DOHH2 (cell line): Measurements from ENCODE around the gene ITPR2.

Experiments used
- H3F3A ChIP-seq: fragments of 200-600 bp; sonication (generic), shearing (Covaris generic); 2 replicates; pipeline ENCODE4 v1.6.0; 2016; ENCODE audit warnings: antibody characterized with exemption, mild to moderate bottlenecking; ENCODE audit not compliant: control insufficient read depth, insufficient read depth
- H3K27ac ChIP-seq: fragments of 200-600 bp; sonication (generic); 2 replicates; pipeline ENCODE4 v1.5.1; 2014; ENCODE audit warnings: low read depth, mild to moderate bottlenecking, low read length, moderate library complexity
- H3K27me3 ChIP-seq: fragments of 200-600 bp; sonication (generic); 2 replicates; pipeline ENCODE4 v1.6.1; 2014; ENCODE audit warnings: mild to moderate bottlenecking, low read length, mixed read lengths; ENCODE audit not compliant: control insufficient read depth
- H3K36me3 ChIP-seq: fragments of 200-600 bp; sonication (generic); 2 replicates; pipeline ENCODE4 v1.6.1; 2014; ENCODE audit warnings: mild to moderate bottlenecking, low read length, moderate library complexity, mixed read lengths; ENCODE audit not compliant: control insufficient read depth
- H3K4me1 ChIP-seq: fragments of 200-600 bp; sonication (generic); 2 replicates; pipeline ENCODE4 v1.6.1; 2014; ENCODE audit warnings: mild to moderate bottlenecking, low read length, mixed read lengths; ENCODE audit not compliant: control insufficient read depth
- H3K4me2 ChIP-seq: fragments of 200-600 bp; sonication (generic); 2 replicates; pipeline ENCODE4 v1.6.0; 2014; ENCODE audit warnings: mild to moderate bottlenecking, low read length, moderate library complexity
- H3K4me3 ChIP-seq: fragments of 200-600 bp; sonication (generic); 2 replicates; pipeline ENCODE4 v1.5.1; 2014; ENCODE audit warnings: mild to moderate bottlenecking, low read length, mixed read lengths
- H3K79me2 ChIP-seq: fragments of 200-600 bp; sonication (generic); 2 replicates; pipeline ENCODE4 v1.6.1; 2014; ENCODE audit warnings: mild to moderate bottlenecking, low read length, mixed read lengths; ENCODE audit not compliant: control insufficient read depth
- H3K9me2 ChIP-seq: fragments of 200-600 bp; sonication (generic); replicated peaks from 2 replicates; pipeline ENCODE4 v1.6.1; 2014; ENCODE audit warnings: mild to moderate bottlenecking, low read length, mixed read lengths; ENCODE audit not compliant: control insufficient read depth
- H3K9me3 ChIP-seq: fragments of 200-600 bp; sonication (generic); 2 replicates; pipeline ENCODE4 v1.6.1; 2014; ENCODE audit warnings: antibody characterized with exemption, low read length, mixed read lengths; ENCODE audit not compliant: control insufficient read depth, insufficient read depth
- H4K20me1 ChIP-seq: fragments of 200-600 bp; sonication (generic); 2 replicates; pipeline ENCODE4 v1.6.0; 2014; ENCODE audit warnings: low read depth, mild to moderate bottlenecking, antibody characterized with exemption, low read length, moderate library complexity; ENCODE audit not compliant: control insufficient read depth, insufficient read depth
- EZH2phosphoT487 ChIP-seq: fragments of 200-600 bp; sonication (generic); IDR thresholded peaks from 2 replicates; pipeline ENCODE4 v1.6.1; 2017; ENCODE audit warnings: borderline replicate concordance, mild to moderate bottlenecking, antibody characterized with exemption, low read length, moderate library complexity, mixed read lengths
- TF ChIP-seq, protein P1 (sequence below): fragments of 200-600 bp; sonication (generic); IDR thresholded peaks from one replicate; pipeline ENCODE4 v1.5.1; 2014; ENCODE audit warnings: antibody characterized with exemption, mild to moderate bottlenecking, low read depth, low read length; ENCODE audit not compliant: poor library complexity, severe bottlenecking

The ITPR2 gene

DNA sequence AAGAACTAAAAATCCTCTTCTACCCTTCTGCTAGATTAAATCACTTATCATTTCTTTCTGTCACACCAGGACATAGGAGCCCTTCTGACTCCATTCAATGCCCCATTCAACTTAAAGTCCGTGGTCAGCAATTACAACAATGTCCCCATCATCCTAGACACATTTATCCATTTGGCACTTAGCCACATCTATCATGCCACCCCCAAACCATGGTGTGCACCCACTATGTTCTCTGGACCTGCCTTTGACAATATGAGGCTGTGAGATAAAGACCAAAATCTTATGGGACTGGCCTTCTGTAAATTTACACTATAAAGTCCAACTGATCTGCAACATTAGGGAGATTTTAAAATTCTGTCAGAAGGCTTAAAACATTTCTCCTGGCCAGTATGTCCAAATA lies 533.2 kb downstream of the ITPR2 start:
- no peak for TF ChIP-seq EZH2phosphoT487
- Histone ChIP-seq H4K20me1 (no peaks in the 10 kb centered on the region), H3K79me2 (no peaks in the 10 kb centered on the region), H3F3A (peaks cover 7% of the 10 kb centered on the region), H3K27ac (peak overlapping the region; percentile 73; the same call in 1 of the 2 replicates), H3K27me3 (no peaks in the 10 kb centered on the region), H3K9me3 (no peaks in the 10 kb centered on the region), H3K4me2 (peak overlapping the region; percentile 80), H3K4me1 (peaks cover 28% of the 10 kb centered on the region), H3K9me2 (no peaks in the 10 kb centered on the region), H3K4me3 (peak overlapping the region; percentile 63), H3K36me3 (no peaks in the 10 kb centered on the region)

DNA sequence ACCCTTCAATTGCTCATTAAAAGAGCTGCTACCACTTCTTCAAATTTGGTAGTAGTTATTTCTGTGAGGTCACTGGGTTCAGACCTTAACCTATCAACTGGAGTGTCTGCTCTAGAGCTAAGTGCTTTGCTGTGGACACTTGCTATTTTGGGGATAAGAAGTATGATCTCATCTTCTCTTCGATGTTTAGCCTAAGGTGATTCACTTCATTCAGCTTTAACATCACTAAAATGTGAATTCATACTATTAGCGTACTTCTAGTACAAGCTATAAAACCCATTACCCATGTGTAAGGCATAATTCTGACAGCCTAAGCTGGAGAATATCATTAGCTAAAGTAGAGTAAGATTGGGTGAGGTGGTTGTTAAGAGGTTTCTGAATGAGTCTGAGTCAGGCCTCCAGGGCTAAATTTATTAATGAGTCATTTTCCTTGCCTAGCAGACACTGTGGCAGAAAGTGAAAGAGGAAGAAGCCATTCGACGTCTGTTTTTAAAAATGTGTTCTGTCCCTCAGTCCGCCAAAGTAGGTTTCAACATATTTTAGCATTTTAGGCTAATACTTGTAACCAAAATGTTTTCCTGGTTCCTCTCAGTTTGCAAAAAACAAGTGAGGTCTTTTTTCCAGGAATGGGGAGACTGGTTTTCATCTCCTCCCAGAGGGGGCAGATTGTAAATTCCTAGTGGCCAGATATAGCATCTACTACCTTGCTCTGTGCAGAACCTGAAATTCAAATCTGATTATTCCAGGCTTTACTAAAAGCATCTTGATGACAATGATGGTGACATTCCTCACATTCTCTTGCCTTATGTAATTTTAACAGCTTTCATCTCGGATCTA lies 534.0 kb downstream of the ITPR2 start:
- peaks cover 28% of the 10 kb centered on the region for H3K4me1 ChIP-seq
- TF ChIP-seq EZH2phosphoT487 = no peak
- TF ChIP-seq, protein P1, sequence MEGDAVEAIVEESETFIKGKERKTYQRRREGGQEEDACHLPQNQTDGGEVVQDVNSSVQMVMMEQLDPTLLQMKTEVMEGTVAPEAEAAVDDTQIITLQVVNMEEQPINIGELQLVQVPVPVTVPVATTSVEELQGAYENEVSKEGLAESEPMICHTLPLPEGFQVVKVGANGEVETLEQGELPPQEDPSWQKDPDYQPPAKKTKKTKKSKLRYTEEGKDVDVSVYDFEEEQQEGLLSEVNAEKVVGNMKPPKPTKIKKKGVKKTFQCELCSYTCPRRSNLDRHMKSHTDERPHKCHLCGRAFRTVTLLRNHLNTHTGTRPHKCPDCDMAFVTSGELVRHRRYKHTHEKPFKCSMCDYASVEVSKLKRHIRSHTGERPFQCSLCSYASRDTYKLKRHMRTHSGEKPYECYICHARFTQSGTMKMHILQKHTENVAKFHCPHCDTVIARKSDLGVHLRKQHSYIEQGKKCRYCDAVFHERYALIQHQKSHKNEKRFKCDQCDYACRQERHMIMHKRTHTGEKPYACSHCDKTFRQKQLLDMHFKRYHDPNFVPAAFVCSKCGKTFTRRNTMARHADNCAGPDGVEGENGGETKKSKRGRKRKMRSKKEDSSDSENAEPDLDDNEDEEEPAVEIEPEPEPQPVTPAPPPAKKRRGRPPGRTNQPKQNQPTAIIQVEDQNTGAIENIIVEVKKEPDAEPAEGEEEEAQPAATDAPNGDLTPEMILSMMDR = no peak
- H3K9me3 ChIP-seq = no peaks in the 10 kb centered on the region
- H3K36me3 ChIP-seq = no peaks in the 10 kb centered on the region
- H3K9me2 ChIP-seq = no peaks in the 10 kb centered on the region
- H4K20me1 ChIP-seq = no peaks in the 10 kb centered on the region
- H3K27me3 ChIP-seq = no peaks in the 10 kb centered on the region
- peak overlapping the region; percentile 63 for H3K4me3 ChIP-seq
- H3K79me2 ChIP-seq = no peaks in the 10 kb centered on the region
- peak overlapping the region; percentile 80 for H3K4me2 ChIP-seq
- peaks cover 7% of the 10 kb centered on the region for H3F3A ChIP-seq
- peak overlapping the region; percentile 73 for H3K27ac ChIP-seq

DNA sequence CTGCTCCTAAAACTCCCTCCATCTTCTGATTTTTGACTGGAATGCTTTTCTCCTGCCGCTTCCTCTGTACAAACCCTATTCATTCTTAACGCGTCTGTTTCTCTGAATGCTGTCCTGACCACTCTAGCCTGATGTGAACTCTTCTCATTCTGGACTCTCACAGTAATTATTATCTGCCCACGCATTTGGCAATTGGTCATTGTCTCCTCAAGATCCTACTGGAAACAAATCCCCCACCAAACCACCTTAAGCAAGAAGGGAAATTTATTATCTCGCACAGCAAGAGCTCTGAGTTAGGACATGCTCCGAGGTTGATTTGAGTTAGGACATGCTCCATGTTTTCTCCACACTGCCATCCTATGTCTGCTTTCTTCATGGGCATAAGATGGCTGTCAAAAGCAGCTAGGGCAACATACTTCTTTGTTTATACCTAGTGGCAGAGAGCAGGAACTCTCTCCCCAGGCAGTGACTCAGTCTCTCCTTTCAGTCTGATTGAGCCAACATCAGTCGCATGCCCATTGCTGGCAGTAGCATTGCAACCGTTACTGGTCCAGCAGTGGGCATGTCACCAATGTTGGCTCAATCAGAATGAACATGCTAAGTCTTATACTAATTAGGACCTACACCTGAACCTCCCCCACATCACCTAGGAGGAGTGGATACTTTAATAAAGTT lies 535.5 kb downstream of the ITPR2 start:
- no peak overlapping the region for H3K27ac ChIP-seq
- H3K36me3 ChIP-seq = no peaks in the 10 kb centered on the region
- peak overlapping the region; percentile 80; the same call in 1 of the 2 replicates for H3K4me2 ChIP-seq
- H3K4me3 ChIP-seq = no peak overlapping the region
- H3K27me3 ChIP-seq = no peaks in the 10 kb centered on the region
- no peaks in the 10 kb centered on the region for H3K9me3 ChIP-seq
- H3K79me2 ChIP-seq = no peaks in the 10 kb centered on the region
- TF ChIP-seq, protein P1 = no peak
- TF ChIP-seq EZH2phosphoT487 = no peak
- H4K20me1 ChIP-seq = no peaks in the 10 kb centered on the region
- H3K9me2 ChIP-seq = no peaks in the 10 kb centered on the region
- H3F3A ChIP-seq = peaks cover 7% of the 10 kb centered on the region
- H3K4me1 ChIP-seq = peaks cover 28% of the 10 kb centered on the region

DNA sequence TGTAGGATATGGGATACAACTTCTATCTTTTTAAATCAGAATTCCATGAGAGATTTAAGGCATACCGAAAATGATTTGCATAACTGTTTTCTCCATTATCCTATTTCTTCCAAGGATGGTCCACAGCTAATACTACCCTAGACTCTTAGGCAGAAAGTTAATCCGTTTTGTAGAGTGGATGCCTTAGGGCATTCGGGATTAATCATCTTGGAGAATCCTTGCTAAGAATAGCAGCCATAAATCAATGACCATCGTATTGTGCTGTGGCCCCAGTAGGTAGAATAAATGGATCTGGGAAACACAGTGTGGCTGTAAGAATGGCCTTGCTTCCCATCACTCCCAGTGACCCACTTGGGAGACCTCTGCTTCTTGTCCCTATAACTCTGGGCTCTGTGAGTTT lies 538.0 kb downstream of the ITPR2 start:
- no peaks in the 10 kb centered on the region for H3K27me3 ChIP-seq
- no peaks in the 10 kb centered on the region for H3K9me3 ChIP-seq
- no peaks in the 10 kb centered on the region for H3K79me2 ChIP-seq
- H4K20me1 ChIP-seq = no peaks in the 10 kb centered on the region
- TF ChIP-seq EZH2phosphoT487 = no peak
- TF ChIP-seq, protein P1 = no peak
- no peaks in the 10 kb centered on the region for H3K36me3 ChIP-seq
- H3K9me2 ChIP-seq = no peaks in the 10 kb centered on the region
- H3K4me3 ChIP-seq = no peak overlapping the region
- H3K4me2 ChIP-seq = no peak overlapping the region
- H3K4me1 ChIP-seq = peaks cover 24% of the 10 kb centered on the region
- peaks cover 7% of the 10 kb centered on the region for H3F3A ChIP-seq
- no peak overlapping the region for H3K27ac ChIP-seq
